Measurements from ENCODE around the gene CYP4F2.

- TF ChIP-seq CTCF (conservative IDR thresholded peaks at IDR 0.05 in 1 of 2, IDR thresholded peaks at IDR 0.05 in 1 of 2; ENCODE audit: extremely low read depth in 1 of 2, insufficient read depth in 1 of 2, low read depth in 1 of 2, low read length in 2 of 2) (no peak), EZH2 (IDR thresholded peaks at IDR 0.05; ENCODE audit: borderline replicate concordance, low read length) (no peak)
Observed at GRCh38 chr19:15936173-15936572, 38.3 kb upstream of the CYP4F2 start.

All from mammary epithelial cell (primary cell).